Keratinocyte (primary cell): ENCODE data around the gene SLC6A3. TPM values are rescaled to one million over a fixed set of nuclear protein-coding genes. Genes with fewer than 3 reads are reported as not detected.

ENCODE experiments used
- DNase-seq: peaks from one replicate; pipeline ENCODE4 v3.0.0-alpha.2; 2011; ENCODE audit warnings: low read depth, missing footprints, low spot score
- FAIRE-seq: peaks from 2 replicates; lab custom pipeline; 2011; peaks lifted over from hg19 to GRCh38; lab: Jason Lieb, UNC
- H2AFZ ChIP-seq: 2 replicates; pipeline ENCODE4 v1.6.0; 2012; ENCODE audit warnings: low read length, control low read depth, inconsistent platforms; ENCODE audit not compliant: control insufficient read depth
- H3K27ac ChIP-seq: 2 replicates; pipeline ENCODE4 v1.5.1; 2011; ENCODE audit warnings: low read length; ENCODE audit not compliant: control insufficient read depth, insufficient read depth
- H3K27me3 ChIP-seq: 3 replicates; pipeline ENCODE4 v1.6.0; 2011; ENCODE audit warnings: low read length; ENCODE audit not compliant: control insufficient read depth, insufficient read depth; ENCODE audit errors: extremely low read depth
- H3K36me3 ChIP-seq, 2 experiments: 2 replicates in 1 of 2; 3 replicates in 1 of 2; pipeline ENCODE4 v1.5.1; 2011; ENCODE audit warnings: low read length in 2 of 2, mild to moderate bottlenecking in 1 of 2; ENCODE audit not compliant: control insufficient read depth in 2 of 2, insufficient read depth in 2 of 2; ENCODE audit errors: extremely low read depth in 1 of 2
- H3K4me1 ChIP-seq: 3 replicates; pipeline ENCODE4 v1.5.1; 2011; ENCODE audit warnings: low read length; ENCODE audit not compliant: control insufficient read depth, insufficient read depth; ENCODE audit errors: extremely low read depth
- H3K4me2 ChIP-seq: 3 replicates; pipeline ENCODE4 v1.6.0; 2011; ENCODE audit warnings: low read depth, low read length; ENCODE audit not compliant: control insufficient read depth, insufficient read depth; ENCODE audit errors: extremely low read depth
- H3K4me3 ChIP-seq, 3 experiments: fragments of 200-600 bp in 1 of 3; sonication (generic) in 1 of 3; 2 replicates in 2 of 3; 3 replicates in 1 of 3; pipeline ENCODE4 v1.5.1; 2011 to 2016; ENCODE audit warnings: low read length in 3 of 3, mild to moderate bottlenecking in 3 of 3, control low read depth in 2 of 3, inconsistent platforms in 1 of 3, low read depth in 1 of 3, mixed read lengths in 1 of 3, mixed run types in 1 of 3, moderate library complexity in 1 of 3; ENCODE audit not compliant: control insufficient read depth in 2 of 3, insufficient read depth in 2 of 3; ENCODE audit errors: extremely low read depth in 1 of 3
- H3K79me2 ChIP-seq: 2 replicates; pipeline ENCODE4 v1.6.0; 2012; ENCODE audit warnings: low read length; ENCODE audit not compliant: control insufficient read depth, insufficient read depth
- H3K9ac ChIP-seq: 3 replicates; pipeline ENCODE4 v1.6.0; 2011; ENCODE audit warnings: low read length; ENCODE audit not compliant: control insufficient read depth, insufficient read depth; ENCODE audit errors: extremely low read depth
- H3K9me1 ChIP-seq: 3 replicates; pipeline ENCODE4 v1.6.0; 2011; ENCODE audit warnings: low read length; ENCODE audit not compliant: control insufficient read depth, insufficient read depth; ENCODE audit errors: extremely low read depth
- H3K9me3 ChIP-seq: 2 replicates; pipeline ENCODE4 v1.5.1; 2012; ENCODE audit warnings: low read depth, low read length; ENCODE audit not compliant: control insufficient read depth
- H4K20me1 ChIP-seq: 3 replicates; pipeline ENCODE4 v1.6.0; 2011; ENCODE audit warnings: low read length; ENCODE audit not compliant: control insufficient read depth, insufficient read depth; ENCODE audit errors: extremely low read depth
- CTCF ChIP-seq, 3 experiments: IDR thresholded peaks in 1 of 3; conservative IDR thresholded peaks in 1 of 3; optimal IDR thresholded peaks in 1 of 3; 2 replicates in 2 of 3; 3 replicates in 1 of 3; pipeline versions ENCODE3 to v1.5.1; 2011; ENCODE audit warnings: low read length in 3 of 3, mild to moderate bottlenecking in 3 of 3, moderate library complexity in 2 of 3, control low read depth in 1 of 3, inconsistent platforms in 1 of 3; ENCODE audit not compliant: insufficient read depth in 2 of 3; ENCODE audit errors: extremely low read depth in 1 of 3
- EZH2 ChIP-seq: IDR thresholded peaks from one replicate; pipeline ENCODE4 v1.6.1; 2012; ENCODE audit warnings: inconsistent platforms, mild to moderate bottlenecking, low read length, moderate library complexity
- dilution Hi-C: fragments of 300-500 bp; cut with MboI; formaldehyde crosslinking; loops from one replicate; pipeline ENCODE4 v1.7.0; 2020; ENCODE audit warnings: low sequenced_read_pairs; ENCODE audit not compliant: extremely low pct_ligation_motif_present
- polyA plus RNA-seq, 5 experiments: library from polyadenylated mRNA; depleted of rRNA in 3 of 5; stranded (reverse) in 3 of 5; stranded (forward) in 1 of 5; unstranded in 1 of 5; fragments of >200 nt; gene quantifications; 1 replicate in 1 of 5; 2 replicates in 3 of 5; 3 replicates in 1 of 5; pipeline versions ENCODE4 v1.2.1 to v1.2.3, GENCODE V29; 2011 to 2012; ENCODE audit warnings: missing spikeins in 2 of 5, low read depth in 1 of 5, low replicate concordance in 1 of 5

SLC6A3 gene
- polyA plus RNA-seq, 1 donor (not counting 4 experiments of a cell fraction or from before 2014, with no cell fraction given), result 0.03 TPM

DNA sequence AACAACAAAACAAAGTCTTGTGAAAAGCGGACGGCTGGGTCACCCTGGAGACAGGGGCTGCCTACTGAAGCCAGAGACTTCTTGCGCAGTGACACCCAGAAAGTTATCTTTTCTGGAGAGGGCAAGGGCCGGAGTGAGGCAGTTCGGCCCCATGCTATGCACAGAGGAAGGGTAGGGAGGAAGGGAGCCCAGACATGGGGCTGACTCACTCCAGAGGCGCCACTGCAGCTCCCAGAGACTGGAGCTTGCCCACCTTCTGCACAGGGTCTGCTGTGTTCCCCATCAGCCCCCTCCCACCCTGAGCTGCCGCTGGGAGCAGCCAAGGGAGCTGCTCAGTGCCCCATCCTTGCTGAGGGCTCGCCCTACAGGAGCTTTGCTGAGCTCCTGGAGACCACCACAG is 13.3 kb downstream of the SLC6A3 start:
- dilution Hi-C loops, result no loop called here

DNA sequence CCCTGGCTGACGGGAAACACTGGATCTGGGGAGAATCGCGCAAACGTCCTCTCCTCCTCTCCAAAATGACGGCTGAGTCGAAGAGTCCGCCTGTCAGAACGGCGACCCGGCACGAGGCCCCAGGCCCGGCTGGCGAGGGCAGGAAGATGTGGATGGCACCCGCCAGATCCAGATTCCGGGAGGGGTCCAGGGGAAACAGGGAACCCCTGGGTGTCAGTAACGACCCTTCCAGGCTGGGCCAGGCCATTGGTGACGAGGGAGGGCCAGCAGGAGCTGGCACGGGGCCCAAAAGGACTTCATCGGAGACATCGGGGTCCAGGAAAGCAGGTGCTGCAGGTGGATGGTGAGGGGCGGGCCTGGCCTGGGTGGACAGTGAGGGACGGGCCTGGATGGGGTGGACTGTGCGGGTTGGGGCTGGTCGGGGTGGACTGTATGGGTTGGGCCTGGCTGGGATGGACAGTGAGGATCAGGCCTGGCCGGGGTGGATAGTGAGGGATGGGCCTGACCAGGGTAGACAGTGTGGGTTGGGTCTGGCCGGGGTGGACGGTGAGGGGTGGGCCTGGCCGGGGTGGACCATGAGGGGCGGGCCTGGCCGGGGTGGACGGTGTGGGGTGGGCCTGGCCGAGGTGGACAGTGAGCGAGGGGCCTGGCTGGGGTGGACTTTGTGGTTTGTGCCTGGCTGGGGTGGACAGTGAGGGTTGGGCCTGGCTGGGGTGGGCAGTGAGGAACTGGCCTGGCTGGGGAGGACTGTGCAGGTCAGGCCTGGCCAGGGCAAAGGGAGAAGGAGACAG is 14.0 kb downstream of the SLC6A3 start:
- no peaks in the 10 kb centered on the region for H3K79me2 ChIP-seq
- DNase-seq (no peak), FAIRE-seq (no peak)
- no peaks in the 10 kb centered on the region for H3K27me3 ChIP-seq
- H3K36me3 ChIP-seq, result no peaks in the 10 kb centered on the region
- peaks cover 13% of the 10 kb centered on the region for H3K9me3 ChIP-seq
- H3K4me3 ChIP-seq, result no peak overlapping the region
- H4K20me1 ChIP-seq, result no peaks in the 10 kb centered on the region
- TF ChIP-seq CTCF (optimal IDR thresholded peaks at IDR 0.05 in 1 of 3, IDR thresholded peaks at IDR 0.05 in 1 of 3, conservative IDR thresholded peaks at IDR 0.05 in 1 of 3; ENCODE audit: extremely low read depth in 1 of 3, insufficient read depth in 2 of 3, low read length in 3 of 3) (no peak), EZH2 (no peak)
- no peak overlapping the region for H2AFZ ChIP-seq
- dilution Hi-C loops, result no loop called here
- no peak overlapping the region for H3K27ac ChIP-seq
- no peak overlapping the region for H3K4me2 ChIP-seq
- H3K4me1 ChIP-seq, result no peaks in the 10 kb centered on the region
- H3K9me1 ChIP-seq, result no peaks in the 10 kb centered on the region
- H3K9ac ChIP-seq, result no peak overlapping the region

More for the DNA sequence above, 13.3 kb downstream of the SLC6A3 start:
- Histone ChIP-seq H3K36me3 (no peaks in the 10 kb centered on the region), H4K20me1 (no peaks in the 10 kb centered on the region), H3K79me2 (no peaks in the 10 kb centered on the region), H3K9me3 (peaks cover 13% of the 10 kb centered on the region), H3K9ac (no peak overlapping the region), H3K27me3 (no peaks in the 10 kb centered on the region), H2AFZ (no peak overlapping the region), H3K9me1 (no peaks in the 10 kb centered on the region), H3K27ac (no peak overlapping the region), H3K4me2 (no peak overlapping the region), H3K4me1 (no peaks in the 10 kb centered on the region), H3K4me3 (no peak overlapping the region)
- no peak for DNase-seq
- no peak for FAIRE-seq
- TF ChIP-seq EZH2, result no peak
- no peak for TF ChIP-seq CTCF (optimal IDR thresholded peaks at IDR 0.05 in 1 of 3, IDR thresholded peaks at IDR 0.05 in 1 of 3, conservative IDR thresholded peaks at IDR 0.05 in 1 of 3; ENCODE audit: extremely low read depth in 1 of 3, insufficient read depth in 2 of 3, low read length in 3 of 3)
